Measurements from ENCODE around the gene MTHFSD.

MTHFSD gene

DNA sequence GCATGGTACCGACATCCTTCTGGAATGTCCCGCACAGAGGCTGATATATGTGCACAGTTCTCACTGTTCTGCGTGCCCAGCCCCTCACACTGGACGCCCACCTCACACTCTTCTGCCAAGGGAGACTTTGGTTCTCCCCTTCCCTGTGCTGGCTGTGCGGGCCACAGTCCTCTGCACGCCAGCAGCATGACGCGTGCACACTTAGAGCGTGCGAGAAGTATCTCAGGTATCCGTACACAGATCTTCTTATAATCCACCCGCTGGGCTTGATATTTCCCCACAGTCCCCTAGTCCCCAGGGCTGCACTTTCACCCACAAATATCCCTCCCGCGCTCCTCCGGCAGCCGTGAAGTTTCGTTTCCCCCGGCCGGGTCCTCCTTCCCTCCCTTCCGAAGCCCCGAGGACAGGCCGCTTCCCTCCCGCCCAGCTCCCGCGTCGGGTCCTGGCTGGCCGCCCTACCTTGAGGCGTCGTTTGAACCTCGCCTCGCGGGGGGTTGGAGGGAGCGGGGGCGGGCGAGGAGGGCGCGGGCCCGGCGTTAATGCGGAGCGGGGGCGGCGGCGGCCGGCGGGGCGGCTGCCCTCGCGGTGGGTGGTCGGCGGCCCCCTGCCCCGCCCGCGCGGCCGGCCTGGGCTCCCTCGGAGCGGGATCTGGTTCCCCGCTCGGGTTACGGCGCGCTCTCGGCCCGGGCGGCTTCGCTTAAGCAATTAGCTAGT, 49.7 kb downstream of the MTHFSD start:
- no peak for DNase-seq
- no peaks in the 10 kb centered on the region for H3K36me3 ChIP-seq (replicated peaks)
- peaks cover 95% of the 10 kb centered on the region for H3K27me3 ChIP-seq (replicated peaks)
- no peak overlapping the region for H3K27ac ChIP-seq
- TF ChIP-seq, protein P1, sequence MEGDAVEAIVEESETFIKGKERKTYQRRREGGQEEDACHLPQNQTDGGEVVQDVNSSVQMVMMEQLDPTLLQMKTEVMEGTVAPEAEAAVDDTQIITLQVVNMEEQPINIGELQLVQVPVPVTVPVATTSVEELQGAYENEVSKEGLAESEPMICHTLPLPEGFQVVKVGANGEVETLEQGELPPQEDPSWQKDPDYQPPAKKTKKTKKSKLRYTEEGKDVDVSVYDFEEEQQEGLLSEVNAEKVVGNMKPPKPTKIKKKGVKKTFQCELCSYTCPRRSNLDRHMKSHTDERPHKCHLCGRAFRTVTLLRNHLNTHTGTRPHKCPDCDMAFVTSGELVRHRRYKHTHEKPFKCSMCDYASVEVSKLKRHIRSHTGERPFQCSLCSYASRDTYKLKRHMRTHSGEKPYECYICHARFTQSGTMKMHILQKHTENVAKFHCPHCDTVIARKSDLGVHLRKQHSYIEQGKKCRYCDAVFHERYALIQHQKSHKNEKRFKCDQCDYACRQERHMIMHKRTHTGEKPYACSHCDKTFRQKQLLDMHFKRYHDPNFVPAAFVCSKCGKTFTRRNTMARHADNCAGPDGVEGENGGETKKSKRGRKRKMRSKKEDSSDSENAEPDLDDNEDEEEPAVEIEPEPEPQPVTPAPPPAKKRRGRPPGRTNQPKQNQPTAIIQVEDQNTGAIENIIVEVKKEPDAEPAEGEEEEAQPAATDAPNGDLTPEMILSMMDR (IDR thresholded peaks at IDR 0.05; ENCODE audit: low read depth, low read length, missing control alignments), result no peak
- no peak overlapping the region for H3K4me3 ChIP-seq (ENCODE audit: low read depth, low read length)
- in situ Hi-C loops (cut with HindIII; ENCODE audit: low pct_ligation_motif_present, low sequenced_read_pairs), result loop anchor here (25.0 kb wide), 1 partner anchor 168 kb away; no protein-coding TSS in a partner anchor

DNA sequence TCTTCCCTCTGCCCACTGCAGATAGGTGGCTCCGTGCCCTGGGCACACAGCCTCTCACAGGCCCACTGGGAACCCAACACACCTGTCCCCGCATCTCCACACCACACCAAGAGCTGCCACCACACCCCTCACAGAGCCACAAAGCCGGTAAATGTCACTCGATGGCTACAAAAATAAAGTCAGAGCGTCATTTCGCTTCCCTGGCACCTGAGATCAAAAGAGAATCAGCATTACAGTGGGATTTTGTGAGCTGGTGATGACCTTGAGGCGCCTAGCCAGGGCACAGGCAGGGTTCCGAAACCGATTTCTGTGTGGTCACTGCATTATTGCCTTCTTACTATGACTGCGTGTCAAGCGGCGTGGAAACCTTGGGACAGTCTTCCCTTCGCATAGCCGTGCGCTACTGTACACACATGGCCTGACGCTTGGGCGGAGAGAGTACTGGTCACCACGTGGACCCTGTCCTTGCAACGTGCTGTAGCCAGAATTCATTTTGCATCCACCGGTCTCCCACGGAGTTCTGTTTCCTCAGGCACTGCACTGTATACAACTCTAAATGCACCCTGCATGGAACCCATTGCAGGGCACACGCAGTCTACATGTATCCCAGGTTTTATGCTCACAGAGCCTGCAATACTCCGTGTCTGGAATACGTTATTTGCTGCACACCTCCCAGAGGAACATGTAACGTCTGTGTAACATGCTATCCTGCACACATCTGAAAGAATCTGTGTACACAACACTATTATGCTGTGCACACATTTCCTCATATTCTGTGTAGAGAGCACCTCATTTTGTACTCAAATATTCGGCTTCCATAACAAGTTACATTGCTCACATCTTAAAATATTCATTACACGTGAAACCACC, 50.5 kb downstream of the MTHFSD start:
- DNase-seq, result no peak
- H3K27ac ChIP-seq, result no peak overlapping the region
- H3K36me3 ChIP-seq (replicated peaks), result no peaks in the 10 kb centered on the region
- in situ Hi-C loops (cut with HindIII; ENCODE audit: low pct_ligation_motif_present, low sequenced_read_pairs), result loop anchor here (25.0 kb wide), 1 partner anchor 167 kb away; no protein-coding TSS in a partner anchor
- H3K27me3 ChIP-seq (replicated peaks), result peaks cover 97% of the 10 kb centered on the region
- no peak overlapping the region for H3K4me3 ChIP-seq (ENCODE audit: low read depth, low read length)
- TF ChIP-seq, protein P1 (IDR thresholded peaks at IDR 0.05; ENCODE audit: low read depth, low read length, missing control alignments), result no peak

DNA sequence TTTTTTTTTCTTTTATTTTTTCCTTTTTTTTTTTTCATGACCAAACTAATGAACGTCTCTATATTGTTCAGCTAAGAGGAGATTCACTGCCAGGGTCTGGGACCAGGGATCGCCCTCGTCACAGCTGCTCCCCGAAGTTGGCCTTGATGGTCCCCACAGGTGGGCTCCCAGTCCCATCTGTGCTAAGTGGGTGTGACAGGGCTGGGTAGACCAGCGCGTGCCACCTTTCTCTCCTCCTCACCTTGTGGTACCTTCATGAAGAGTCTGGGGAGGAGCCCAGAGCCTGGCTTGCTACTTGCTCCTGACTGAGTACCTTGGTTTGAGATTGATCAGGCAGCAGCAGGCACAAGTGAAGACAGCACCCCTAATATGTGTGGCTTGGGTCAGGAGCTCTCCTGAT, 51.2 kb downstream of the MTHFSD start:
- Histone ChIP-seq H3K27me3 (replicated peaks) (peaks cover 97% of the 10 kb centered on the region), H3K4me3 (ENCODE audit: low read depth, low read length) (no peak overlapping the region), H3K27ac (no peak overlapping the region), H3K36me3 (replicated peaks) (no peaks in the 10 kb centered on the region)
- DNase-seq, result no peak
- TF ChIP-seq, protein P1 (IDR thresholded peaks at IDR 0.05; ENCODE audit: low read depth, low read length, missing control alignments), result no peak
- in situ Hi-C loops (cut with HindIII; ENCODE audit: low pct_ligation_motif_present, low sequenced_read_pairs), result loop anchor here (25.0 kb wide), 1 partner anchor 167 kb away; no protein-coding TSS in a partner anchor

DNA sequence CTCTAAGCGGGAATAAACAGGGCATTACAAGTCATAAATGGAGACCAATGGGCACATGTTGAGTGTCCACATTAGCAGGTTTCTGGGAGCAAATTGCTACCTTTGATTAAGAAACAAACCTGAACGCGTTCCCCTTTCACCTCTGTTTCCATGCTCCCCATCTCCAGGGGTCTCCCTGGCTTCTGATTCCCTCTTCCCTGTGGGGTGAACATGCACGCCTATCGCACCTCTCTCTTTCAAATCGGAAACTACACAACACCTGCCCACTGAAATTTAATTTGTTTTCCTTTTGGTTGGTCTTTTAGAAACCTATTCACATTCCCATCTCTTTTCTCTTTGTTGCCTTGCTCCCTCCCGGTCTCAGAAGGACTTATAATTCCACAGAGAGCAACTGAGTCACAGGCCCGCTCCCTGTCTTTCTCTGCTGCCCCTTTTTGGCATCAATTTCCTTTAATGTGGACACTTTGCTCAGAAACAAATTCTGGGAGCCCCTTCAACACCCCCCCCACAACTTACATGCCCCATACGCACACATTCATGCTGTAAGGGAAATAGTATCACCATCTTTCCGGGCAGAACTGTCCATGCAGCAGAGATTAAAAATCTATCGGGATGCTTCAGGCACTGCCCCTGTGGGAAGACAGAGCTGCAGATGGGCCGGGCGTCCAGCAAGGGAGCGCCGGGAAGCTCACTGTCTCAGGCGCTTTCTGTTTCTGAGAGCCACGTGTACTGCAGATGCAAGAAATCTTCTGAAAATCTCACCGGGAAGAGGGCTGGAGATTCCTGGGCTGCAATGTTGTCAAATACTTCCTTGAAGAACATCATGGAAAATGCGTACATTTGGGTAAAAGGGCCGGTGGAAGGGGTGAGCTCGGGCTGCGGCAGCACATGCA, 51.9 kb downstream of the MTHFSD start:
- TF ChIP-seq, protein P1 (IDR thresholded peaks at IDR 0.05; ENCODE audit: low read depth, low read length, missing control alignments), result no peak
- DNase-seq, result no peak
- Histone ChIP-seq H3K27ac (no peak overlapping the region), H3K27me3 (replicated peaks) (peaks cover 97% of the 10 kb centered on the region), H3K36me3 (replicated peaks) (no peaks in the 10 kb centered on the region), H3K4me3 (ENCODE audit: low read depth, low read length) (no peak overlapping the region)
- in situ Hi-C loops (cut with HindIII; ENCODE audit: low pct_ligation_motif_present, low sequenced_read_pairs), result loop anchor here (25.0 kb wide), 1 partner anchor 166 kb away; no protein-coding TSS in a partner anchor
